Stimulated activated CD8-positive, alpha-beta memory T cell treated with anti-CD3 and anti-CD28 coated beads, Interleukin-15, amount 100 ng/mL, for 24 hours (primary cell): ENCODE measurements around the gene SLC35A3.
"Not testable (repeated sequence)": the region's sequence is repeated elsewhere in the genome, so short reads cannot be mapped to it uniquely, and the experiment has no call there.

Source experiments
- DNase-seq: peaks from one replicate; pipeline ENCODE4 v3.0.0-alpha.2; 2020; ENCODE audit warnings: low read depth

SLC35A3 gene

DNA sequence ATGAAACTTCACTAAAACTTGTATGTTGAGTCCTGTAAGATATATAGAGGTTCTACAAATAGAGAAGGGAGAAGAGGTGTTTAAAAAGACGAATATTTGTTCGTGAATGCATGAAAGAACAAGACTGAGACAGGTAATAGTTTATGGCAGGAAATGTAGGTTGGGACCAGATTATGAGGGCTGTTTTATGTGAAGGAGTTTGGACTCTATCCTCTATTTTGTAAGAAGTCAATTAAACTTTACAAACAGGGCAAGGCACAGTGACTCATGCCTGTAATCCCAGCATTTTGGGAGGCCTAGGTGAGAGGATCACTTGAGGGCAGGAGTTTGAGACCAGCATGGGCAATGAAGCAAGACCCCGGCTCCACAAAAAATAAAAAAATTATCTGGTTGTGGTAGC lies 5.7 kb downstream of the SLC35A3 start:
- no peak for DNase-seq

DNA sequence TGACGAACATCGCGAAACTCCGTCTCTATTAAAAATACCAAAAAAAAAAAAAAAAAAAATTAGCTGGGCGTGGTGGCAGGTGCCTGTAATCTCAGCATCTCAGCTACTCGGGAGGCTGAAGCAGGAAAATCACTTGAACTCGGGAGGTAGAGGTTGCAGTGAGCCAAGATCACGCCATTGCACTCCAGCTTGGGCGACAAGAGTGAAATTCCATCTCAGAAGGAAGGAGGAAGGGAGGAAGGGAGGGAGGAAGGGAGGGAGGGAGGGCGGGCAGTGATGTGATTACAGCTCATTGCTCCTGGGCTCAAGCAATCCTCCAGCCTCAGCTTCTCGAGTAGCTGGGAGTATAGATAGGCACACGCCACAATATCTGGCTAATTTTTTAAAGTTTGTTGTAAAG lies 7.5 kb downstream of the SLC35A3 start:
- DNase-seq, result not testable (repeated sequence)

DNA sequence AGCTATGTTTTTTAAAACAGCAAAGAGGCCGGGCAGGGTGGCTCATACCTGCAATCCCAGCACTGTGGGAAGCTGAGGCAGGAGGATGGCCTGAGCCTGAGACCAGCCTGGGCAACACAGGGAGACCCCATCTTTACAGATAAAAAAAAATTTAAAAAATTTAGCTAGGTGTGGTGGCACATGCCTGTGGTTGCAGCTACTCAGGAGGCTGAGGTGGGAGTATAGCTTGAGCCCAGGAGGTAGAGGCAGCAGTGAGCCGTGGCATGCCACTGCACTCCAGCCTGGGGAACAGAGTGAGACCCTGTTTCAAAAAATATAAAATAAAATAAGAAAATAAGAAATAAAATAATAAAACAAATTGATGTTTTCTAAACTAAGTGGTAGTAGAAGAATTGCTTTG lies 8.4 kb downstream of the SLC35A3 start:
- no peak for DNase-seq

DNA sequence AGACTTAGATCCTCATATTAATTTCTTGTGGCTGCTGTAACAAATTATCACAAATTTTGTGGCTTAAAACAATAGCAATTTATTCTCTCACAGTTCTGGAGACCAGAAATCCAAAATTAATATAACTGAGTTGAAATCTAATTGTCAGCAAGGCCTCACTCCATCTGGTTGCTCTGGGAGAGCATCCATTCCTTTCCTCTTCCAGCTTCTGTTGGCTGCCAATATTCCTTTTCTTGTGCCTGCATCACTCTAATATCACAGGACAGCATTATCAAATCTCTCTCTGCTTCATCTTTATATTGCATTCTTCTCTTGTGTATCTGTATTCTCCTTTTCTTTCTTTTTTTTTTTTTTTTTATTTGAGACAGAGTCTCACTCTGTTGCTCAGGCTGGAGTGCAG lies 9.3 kb downstream of the SLC35A3 start:
- DNase-seq, result no peak

DNA sequence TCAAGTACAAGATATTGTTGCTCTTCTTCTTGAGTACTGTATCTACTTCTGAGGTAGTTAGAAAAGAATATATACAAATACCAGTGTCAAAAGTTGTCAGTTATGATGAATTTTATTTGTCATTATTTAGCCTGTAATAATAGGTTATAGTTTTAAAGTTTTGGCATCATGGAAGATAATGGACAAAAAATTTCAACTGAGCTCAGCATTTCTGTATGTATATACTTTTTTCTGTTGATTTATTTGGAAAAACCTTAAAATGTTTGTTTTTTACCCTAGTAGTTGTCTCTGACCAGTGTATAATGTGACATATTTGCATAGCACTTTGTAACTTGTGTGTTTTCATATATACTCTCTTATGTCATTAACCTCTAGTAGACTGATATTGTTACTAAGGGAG lies 11.1 kb downstream of the SLC35A3 start:
- no peak for DNase-seq

DNA sequence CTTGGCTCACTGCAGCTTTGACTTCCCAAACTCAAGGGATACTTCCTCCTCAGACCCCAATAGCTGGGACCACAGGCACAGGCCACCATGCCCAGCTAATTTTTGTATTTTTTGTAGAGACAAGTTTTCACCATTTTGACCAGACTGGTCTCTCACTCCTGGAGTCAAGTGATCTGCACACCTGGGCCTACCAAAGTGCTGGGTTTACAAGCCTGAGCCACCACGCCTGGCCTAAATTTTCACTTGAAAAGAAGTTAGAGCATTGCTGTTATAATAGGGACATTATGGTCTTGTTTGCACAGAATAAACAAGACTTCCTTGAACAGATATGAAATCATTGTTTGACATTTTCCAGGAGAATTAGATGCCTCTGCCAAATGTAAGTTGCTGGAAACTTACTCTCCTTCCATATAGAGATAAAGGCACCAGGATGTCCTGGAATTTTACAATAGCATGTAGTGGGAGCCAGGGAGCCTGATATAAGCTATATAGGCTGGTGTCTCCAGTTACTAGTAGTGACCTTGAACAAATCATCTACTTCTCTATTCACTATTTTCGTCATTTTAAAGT lies 16.9 kb downstream of the SLC35A3 start:
- DNase-seq, result no peak

DNA sequence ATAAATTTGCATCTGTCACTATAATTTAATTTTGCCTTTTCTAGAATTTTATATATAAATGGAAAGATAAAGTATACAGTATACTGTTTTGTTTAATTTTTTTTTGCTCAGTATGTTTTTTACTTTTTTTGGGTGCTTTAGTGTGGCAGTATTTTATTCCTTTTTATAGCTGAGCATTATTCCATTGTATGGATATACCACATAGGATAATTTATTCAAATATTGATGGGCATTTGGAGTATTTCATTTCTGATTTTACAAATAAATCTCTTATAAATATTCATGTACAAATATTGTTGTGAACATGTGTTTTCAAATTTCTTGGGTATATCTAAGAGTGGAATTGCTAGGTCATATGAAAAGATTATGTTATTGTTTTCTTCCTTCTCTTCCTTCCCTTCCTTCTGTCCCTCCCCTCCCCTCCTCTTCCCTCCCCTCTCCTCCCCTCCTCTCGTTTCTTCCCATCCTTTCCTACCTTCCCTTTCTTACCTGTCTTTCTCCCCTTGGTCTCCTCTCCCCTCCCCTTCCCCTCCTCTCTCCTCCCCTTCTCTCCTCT lies 18.5 kb downstream of the SLC35A3 start:
- no peak for DNase-seq

DNA sequence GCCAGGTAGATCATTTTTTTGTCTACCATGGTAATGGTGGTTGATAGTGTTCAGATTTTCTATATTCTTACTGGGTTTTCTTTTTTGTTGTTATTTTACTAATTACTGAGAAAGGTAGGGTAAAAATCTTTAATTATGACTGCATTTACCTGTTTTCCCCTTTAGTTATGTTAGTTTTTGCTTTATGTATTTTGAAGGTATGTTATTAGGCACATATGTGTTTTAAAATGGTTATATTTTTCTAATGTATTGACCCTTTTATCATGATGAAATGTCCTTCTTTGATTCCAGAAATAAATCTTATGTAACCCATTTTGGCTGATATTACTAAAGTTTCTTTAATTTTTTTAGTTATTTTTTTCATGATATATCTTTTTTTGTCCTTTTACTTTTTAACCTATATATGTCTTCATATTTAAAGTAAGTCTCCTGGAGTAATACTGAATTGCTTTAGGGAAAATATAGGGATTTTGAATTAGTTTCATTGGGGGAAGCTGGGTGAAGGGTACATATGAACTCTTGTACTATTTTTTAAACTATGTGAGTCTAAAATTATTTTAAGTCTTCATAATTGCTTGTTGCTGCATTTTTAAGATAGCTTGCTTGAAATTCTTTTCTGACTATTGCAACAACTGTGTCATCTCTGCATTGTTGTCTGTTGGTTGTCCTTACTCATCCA lies 22.4 kb downstream of the SLC35A3 start:
- no peak for DNase-seq

DNA sequence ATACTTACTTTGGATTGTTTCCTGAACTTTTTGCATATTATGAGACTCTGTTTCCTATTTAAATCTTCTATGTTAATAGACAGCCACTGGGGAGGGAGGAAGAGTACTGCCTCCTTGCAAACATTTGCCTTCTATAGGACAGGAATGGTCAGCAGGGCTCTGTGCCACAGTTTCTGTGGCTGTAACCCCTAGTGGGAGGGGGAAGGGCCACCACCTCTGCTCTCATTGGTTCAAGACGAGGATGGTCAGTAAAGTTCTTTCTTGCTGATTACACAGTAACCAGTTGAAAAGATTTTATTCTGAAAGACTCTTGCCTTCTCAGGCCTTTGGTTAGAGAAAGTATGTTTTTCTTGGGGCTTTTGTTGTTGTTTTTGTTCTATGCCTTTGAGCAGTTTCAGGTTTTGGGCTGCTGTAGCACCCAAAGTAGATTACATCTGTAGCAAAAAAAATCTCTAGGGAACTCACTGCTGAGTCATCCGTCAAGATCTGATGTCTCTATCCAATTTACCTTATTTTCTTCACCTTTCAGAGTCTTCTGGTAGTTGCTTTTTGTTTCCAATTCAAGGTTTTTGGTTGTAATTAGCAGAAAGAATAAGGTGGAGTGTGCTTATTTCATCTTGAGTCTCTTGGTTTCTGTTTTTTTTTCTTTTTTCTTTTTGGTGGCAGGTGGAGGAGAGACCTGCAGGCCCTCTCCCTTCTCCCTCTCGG lies 23.1 kb downstream of the SLC35A3 start:
- DNase-seq, result no peak

DNA sequence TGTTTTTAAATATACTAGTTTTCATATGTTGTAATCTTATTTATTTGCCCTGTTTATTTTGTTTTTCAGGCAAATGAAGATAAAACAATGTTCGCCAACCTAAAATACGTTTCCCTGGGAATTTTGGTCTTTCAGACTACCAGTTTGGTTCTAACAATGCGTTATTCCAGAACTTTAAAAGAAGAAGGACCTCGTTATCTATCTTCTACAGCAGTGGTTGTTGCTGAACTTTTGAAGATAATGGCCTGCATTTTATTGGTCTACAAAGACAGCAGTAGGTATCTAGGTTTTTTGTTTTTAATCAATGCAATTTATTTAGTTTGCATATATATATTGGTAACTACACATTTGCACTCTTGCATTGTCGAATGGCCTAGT lies 23.7 kb downstream of the SLC35A3 start:
- no peak for DNase-seq

DNA sequence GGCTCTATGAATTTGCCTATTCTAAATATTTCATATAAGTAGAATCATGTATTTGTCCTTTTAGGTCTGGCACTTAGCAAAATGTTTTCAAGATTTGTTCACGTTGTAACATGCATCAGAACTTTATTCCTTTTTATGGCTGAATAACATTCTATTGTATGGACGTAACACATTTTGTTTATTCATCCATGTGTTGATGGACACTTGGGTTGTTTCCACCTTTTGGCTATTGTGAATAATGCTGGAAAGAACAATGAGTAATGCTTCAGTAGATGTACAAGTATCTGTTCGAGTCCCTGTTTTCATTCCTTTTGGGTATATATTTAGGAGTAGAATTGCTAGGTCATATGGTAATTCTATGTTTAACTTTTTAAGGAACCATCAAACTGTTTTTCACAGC lies 24.7 kb downstream of the SLC35A3 start:
- no peak for DNase-seq

DNA sequence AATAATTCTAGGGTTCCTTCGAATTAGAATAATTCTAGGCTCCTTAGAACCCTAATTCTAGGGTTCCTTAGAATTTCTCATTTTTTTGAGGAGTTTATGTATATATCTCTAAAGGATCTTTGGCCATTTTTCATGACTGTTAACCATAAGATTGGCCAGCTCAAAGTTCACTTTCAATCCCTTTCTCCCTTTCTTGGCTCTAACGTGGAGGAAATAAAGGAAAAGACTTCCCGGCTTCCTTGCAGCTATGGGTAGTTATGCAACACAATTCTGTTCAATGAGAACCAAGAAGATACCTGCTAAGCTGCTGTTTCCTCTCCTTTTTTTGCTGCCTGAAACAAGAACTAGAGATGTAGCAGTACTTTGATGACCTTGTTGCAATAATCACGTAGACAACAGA lies 27.2 kb downstream of the SLC35A3 start:
- no peak for DNase-seq

DNA sequence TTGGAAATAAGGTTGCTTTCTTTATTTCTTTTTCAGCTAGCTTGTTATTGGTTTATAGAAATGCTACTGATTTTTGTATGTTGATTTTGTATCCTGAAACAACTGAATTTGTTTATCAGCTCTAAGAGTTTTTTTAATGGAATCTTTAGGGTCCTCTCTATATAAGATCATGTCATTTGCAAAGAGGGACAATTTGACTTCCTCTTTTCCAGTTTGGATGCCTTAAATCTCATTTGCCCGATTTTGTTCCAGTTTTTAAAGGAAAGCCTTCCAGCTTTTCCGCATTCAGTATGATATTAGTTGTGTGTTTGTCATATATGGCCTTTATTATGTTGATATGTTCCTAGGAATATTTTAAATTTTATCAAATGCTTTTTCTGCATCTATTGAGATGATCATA lies 31.7 kb downstream of the SLC35A3 start:
- no peak for DNase-seq

DNA sequence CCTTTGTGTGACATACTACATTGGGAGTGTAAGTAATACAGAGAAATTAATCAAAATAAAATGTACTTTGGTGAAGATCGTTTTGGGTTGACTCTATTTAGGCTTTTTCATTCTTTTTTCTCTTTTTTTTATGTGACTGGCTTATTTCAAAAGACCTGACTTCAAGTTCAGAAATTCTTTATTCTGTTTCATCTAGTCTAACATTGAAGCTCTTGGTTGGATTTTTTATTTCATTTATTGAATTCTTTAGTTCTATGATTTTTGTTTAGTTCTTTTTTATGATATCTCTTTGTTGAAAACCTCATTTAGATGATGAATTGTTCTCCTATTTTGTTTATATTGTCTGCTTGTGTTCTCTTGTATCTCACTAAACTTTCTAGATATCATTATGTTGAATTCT lies 35.6 kb downstream of the SLC35A3 start:
- no peak for DNase-seq

DNA sequence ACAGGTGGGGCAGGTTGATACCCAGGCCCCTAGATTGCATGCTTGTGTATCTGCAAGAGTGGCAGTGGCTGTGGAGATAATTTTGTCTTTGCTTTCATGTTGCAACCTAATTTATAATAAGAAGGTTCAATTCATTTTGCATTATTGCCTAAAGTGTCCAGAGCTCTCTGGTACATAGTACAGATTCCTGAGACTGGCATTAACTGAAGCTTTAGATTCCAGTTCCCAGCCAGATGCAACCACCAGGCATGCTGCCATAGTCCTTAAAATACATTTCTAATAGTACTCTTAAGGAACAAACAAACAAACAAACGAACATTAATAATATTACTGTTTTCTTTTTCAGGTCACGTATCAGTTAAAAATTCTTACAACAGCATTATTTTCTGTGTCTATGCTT lies 36.9 kb downstream of the SLC35A3 start:
- DNase-seq, result no peak

DNA sequence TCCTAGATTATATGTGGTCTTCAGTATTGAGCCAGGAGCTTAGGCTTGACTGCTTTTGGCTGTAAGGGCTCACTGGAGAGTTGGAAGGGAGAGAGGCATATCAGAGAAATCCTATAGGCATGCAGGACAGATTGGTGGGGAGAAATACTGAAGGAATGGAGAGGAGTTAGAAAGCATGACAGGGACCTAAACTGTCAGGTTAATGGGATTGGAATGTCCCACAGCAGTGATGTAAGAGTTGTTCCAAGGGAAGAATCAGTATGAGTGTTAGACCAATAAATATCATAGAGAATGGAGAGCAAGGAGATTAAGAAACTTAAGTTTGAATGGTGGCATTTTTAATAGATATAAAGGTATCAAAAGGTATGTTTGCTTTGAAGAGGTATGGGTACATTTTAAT lies 39.7 kb downstream of the SLC35A3 start:
- DNase-seq, result no peak

DNA sequence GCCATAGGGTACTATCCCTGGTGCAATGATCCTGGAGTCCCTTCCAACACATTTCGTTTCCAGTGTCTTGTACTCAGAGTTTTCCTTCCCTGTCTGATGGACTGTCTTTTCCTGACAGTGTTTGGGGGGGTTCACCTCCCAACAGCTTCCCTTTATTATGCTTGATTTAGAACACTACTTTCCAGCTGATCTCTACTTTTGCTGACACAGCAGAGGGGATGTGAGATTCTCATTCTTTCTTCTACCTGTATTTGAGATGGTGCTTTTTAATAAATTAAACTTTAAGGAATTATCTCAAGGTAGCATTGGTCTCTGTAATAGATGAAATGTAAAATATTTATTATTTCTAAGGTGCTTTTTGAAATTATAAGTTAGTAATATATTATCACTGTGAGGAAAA lies 41.0 kb downstream of the SLC35A3 start:
- DNase-seq, result no peak

DNA sequence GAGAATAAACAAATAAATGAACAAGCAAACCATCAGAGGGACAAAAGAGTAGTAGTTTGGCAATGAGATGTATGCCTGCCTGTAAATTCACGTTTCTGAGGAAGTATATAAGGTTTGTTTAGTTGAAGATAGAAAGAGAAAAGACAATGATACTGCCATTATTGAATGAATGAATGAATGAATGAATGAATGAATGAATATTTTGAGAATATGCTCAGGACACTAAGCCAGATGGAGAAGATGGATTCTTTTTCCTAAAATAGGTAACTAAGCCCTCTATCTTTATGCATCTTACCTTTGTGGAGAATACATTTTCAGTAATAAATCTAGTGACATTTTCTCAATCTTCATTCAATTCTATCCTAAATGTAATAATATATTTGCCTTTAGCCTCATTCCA lies 49.4 kb downstream of the SLC35A3 start:
- no peak for DNase-seq

DNA sequence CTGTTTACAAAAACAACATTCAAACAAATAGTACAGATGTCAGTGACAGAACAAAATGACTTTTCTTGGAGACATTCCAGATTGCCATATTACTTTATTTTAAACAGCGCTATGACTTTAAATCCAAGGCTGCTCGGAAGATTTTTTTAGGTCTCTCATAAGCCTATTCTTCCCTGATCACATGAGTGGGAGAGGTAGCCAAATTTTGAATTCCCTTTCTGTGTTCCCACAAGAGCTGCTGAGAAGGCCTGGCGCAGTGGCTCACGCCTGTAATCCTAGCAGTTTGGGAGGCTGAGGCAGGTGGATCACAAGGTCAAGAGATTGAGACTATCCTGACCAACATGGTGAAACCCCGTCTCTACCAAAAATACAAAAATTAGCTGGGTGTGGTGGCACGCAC lies 53.7 kb downstream of the SLC35A3 start:
- no peak for DNase-seq

DNA sequence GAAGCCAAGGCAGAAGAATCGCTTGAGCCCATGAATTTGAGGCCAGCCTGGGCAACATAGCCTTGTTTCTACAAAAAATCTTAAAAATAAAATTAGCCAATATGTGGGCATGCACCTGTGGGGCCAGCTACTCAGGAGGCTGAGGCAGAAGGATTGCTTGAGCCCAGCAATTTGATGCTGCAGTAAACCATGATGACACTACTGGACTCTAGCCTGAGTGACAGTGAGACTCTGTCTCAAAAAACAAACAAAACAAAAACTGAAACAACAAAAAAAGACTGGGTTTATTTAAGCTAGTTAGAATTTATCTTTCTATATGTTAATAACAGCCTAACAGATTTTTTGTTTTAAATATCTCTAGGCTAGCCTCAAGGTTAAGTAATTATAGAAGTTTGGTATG lies 57.4 kb downstream of the SLC35A3 start:
- DNase-seq, result no peak

DNA sequence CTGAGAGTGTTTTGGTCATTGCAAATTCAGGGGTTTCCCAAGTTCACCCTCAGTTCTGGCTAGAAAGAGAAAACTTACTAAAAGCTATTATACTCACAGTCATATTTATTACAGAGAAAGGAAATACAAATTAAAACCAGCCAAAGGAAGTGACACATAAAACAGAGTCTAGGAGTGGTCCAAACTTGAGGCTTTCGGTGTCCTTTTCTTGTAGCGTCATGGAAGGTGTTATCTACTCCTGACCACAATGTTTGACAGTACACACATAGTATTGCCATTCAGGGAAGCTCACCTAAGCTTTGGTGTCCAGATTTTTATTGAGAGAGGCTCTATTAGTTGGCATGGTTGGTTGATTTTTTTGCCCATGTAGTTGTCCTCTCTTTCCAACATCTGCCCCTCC lies 59.0 kb downstream of the SLC35A3 start:
- no peak for DNase-seq

DNA sequence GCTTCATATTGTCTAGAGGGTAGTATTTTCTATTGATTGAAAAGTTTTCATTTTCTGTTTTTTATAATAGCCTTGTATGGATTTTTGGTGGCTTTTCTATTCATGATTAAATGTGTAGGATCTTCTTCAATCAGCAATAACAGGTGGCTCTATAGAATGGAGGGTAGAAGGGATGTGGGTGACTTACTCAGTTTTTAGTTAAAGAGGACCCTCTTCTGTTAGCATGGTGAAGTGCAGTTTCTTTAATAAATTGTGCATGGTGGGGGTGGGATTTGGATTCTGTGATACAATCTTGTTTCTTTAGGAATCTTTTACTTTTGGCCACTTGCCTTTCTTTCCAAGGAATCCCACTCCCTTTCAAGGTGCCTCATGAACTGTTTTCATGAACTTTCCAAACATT lies 64.7 kb downstream of the SLC35A3 start:
- no peak for DNase-seq

DNA sequence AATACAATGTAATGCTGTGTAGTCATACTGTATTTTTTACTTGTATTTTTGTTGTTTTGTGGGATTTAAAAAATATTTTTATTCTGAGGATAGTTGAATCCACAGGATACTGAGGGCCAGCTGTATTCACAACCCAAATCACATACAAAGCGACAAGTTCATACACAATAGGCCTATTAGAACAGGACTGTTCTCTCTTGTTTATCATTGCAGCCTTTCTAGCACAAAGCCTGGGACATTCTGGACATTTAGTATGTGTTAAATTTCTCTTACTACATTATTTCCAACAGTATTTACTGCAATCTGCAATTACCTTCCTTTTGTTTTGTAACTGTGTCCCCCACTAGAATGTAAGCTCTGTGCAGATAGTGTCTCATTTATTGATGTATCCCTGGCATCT lies 65.4 kb downstream of the SLC35A3 start:
- DNase-seq, result no peak
